ENCODE data around the gene P2RX5. TPM values are rescaled to one million over a fixed set of nuclear protein-coding genes. Genes with fewer than 3 reads are reported as not detected.

The P2RX5 gene
- total and polyA plus RNA-seq, 12 donors = 6.0 to 56.6 (median 12.4) TPM

DNA sequence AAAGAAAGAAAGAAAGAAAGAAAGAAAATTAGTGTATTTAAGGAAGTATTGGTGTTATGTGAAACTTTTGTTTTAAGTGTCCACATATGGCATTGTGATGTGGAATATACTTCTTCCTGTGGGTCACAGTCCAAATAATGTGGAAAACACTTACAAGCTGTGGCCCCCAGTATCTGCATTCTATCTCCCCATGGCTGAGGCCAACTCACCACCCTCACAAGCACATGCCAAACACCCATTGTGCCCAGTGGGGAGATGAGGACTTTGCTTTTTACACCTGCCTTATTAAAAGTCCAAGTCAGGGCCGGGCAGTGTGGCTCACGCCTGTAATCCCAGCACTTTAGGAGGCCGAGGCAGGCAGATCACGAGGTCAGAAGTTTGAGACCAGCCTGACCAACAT is 4.0 kb upstream of the P2RX5 start:
- no peak for ATAC-seq

DNA sequence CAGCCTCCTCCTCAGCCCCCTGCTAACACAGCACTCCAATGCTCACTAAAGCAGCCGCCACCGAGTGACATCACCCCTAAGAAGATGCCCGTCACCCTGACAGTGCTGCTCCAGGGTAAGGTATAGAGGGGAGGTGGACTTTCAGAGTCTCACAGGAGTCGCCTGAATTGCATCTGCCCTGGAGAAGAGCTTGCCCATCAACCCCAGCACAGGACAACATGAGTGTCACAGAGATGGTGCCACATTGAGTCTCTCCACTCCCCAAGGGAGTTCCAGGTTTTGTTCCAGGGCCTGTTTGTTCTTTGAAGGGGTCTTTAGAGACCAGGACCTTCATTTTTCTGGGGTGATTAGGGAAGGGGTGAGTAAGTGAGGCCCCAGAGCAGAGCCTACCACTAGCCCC is 2.2 kb upstream of the P2RX5 start:
- Histone ChIP-seq H3K4me3 (no peak overlapping the region), H3K9me3 (peaks cover 0 to 10% (median 0%) of the 10 kb centered on the region in 11 donors), H3K36me3 (no peaks in the 10 kb centered on the region), H3K4me1 (peaks cover 0 to 26% (median 18%) of the 10 kb centered on the region in 9 donors), H3K27me3 (peaks cover 0 to 39% (median 24%) of the 10 kb centered on the region in 7 donors), H3K27ac (no peak overlapping the region)
- DNase-seq (no peak), ATAC-seq (no peak)
- 81 to 88% methylated on average over 4 of the region's 4 CpGs for WGBS, 2 donors
- TF ChIP-seq, protein P1, sequence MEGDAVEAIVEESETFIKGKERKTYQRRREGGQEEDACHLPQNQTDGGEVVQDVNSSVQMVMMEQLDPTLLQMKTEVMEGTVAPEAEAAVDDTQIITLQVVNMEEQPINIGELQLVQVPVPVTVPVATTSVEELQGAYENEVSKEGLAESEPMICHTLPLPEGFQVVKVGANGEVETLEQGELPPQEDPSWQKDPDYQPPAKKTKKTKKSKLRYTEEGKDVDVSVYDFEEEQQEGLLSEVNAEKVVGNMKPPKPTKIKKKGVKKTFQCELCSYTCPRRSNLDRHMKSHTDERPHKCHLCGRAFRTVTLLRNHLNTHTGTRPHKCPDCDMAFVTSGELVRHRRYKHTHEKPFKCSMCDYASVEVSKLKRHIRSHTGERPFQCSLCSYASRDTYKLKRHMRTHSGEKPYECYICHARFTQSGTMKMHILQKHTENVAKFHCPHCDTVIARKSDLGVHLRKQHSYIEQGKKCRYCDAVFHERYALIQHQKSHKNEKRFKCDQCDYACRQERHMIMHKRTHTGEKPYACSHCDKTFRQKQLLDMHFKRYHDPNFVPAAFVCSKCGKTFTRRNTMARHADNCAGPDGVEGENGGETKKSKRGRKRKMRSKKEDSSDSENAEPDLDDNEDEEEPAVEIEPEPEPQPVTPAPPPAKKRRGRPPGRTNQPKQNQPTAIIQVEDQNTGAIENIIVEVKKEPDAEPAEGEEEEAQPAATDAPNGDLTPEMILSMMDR (IDR thresholded peaks at IDR 0.05) = no peak
- intact Hi-C loops (cut with DNase I) = no loop called here

More for the DNA sequence above, 4.0 kb upstream of the P2RX5 start:
- 88 to 91% methylated on average over 4 of the region's 4 CpGs for WGBS, 2 donors
- no peak overlapping the region for H3K4me3 ChIP-seq
- peaks cover 0 to 28% (median 19%) of the 10 kb centered on the region in 7 donors for H3K27me3 ChIP-seq
- no peak for DNase-seq
- TF ChIP-seq, protein P1 (IDR thresholded peaks at IDR 0.05) = no peak
- H3K9me3 ChIP-seq = peaks cover 0 to 10% (median 0%) of the 10 kb centered on the region in 11 donors
- intact Hi-C loops (cut with DNase I) = no loop called here
- no peaks in the 10 kb centered on the region for H3K36me3 ChIP-seq
- H3K4me1 ChIP-seq = peaks cover 0 to 20% (median 14%) of the 10 kb centered on the region in 9 donors
- H3K27ac ChIP-seq = no peak overlapping the region

DNA sequence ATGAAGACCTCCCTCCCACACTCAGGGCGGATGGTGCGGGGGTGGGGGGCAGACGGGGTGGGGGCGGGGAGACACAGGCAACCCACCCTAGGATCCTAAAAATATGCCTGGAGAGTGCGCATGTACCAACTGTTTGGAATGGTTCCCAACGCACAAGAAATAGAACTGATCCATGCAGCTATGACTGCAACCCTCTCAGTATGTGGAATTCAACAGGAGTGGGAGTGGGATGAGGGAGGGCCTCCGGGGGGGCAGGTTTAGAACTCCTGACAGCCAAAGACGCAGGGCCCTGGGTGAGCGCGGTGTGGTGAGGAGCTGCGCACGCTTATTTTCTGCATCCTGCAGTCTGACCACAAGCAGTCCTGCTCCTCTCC is 1.1 kb upstream of the P2RX5 start:
- TF ChIP-seq, protein P1 (IDR thresholded peaks at IDR 0.05) = no peak
- H3K27ac ChIP-seq = peak overlapping the region in 4 of 10 donors; percentile 29 to 90 (median 74)
- no peak for DNase-seq
- peaks cover 0 to 39% (median 24%) of the 10 kb centered on the region in 7 donors for H3K27me3 ChIP-seq
- peak in 7 of 8 donors; percentile 4 to 70 (median 21) for ATAC-seq
- no peaks in the 10 kb centered on the region for H3K36me3 ChIP-seq
- 40% methylated on average over 12 of the region's 12 CpGs for WGBS, 2 donors
- peaks cover 0 to 26% (median 18%) of the 10 kb centered on the region in 9 donors for H3K4me1 ChIP-seq
- peaks cover 0 to 10% (median 0%) of the 10 kb centered on the region in 11 donors for H3K9me3 ChIP-seq
- intact Hi-C loops (cut with DNase I) = no loop called here
- H3K4me3 ChIP-seq = peak overlapping the region in 7 of 10 donors; percentile 8 to 62 (median 55)

DNA sequence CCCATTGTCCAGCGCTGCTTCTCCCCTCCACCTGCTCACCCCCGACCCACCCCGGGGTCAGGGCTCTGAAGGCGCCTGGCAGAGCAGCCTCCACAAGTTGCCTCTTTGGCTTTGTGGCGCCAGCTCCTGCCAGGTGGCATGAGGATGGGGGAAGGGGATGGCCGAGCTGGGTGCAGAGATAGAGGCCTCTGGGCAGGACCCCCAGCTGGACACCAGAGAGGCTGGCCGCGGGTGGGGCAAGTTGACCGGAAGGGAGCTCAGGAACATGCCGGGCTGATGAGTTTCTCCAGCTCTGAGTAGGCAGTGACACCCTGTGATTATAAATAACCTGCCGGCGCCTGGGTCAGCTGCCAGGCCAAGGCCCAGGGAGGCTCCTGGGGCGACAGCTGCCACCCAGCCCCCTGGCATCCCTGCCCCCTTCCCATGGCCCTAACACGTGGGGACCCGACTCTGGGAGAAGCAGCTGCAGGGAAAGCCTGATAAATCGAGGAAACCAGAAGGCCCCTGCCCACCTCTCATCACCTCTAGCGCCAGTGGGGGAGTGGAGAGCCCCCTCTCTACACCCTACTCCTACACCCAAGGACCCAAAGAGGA is 729 bp downstream of the P2RX5 start:
- Histone ChIP-seq H3K4me3 (peak overlapping the region; percentile 32 to 62 (median 54)), H3K9me3 (peaks cover 0 to 10% (median 0%) of the 10 kb centered on the region in 11 donors), H3K36me3 (peaks cover 0 to 4% (median 0%) of the 10 kb centered on the region in 9 donors), H3K4me1 (peaks cover 0 to 26% (median 18%) of the 10 kb centered on the region in 9 donors), H3K27me3 (peaks cover 0 to 44% (median 29%) of the 10 kb centered on the region in 7 donors), H3K27ac (peak overlapping the region in 9 of 10 donors; percentile 39 to 90 (median 80))
- ATAC-seq (peak; percentile 74 to 91 (median 86)), DNase-seq (peak; percentile 48 to 61)
- TF ChIP-seq, protein P1 (IDR thresholded peaks at IDR 0.05) = no peak
- intact Hi-C loops (cut with DNase I) = loop anchor here in 1 of 10 donors (2.0 kb wide), 1 partner anchor 28 kb away; the partner anchor contains the start of gene HASPIN
- 6 to 7% methylated on average over 17 of the region's 17 CpGs for WGBS, 2 donors

Measured in heart right ventricle (tissue), 16 donors.